Measurements from ENCODE around the gene LMBR1. TPM values are rescaled to one million over a fixed set of nuclear protein-coding genes. Genes with fewer than 3 reads are reported as not detected.

The LMBR1 gene
- total and polyA plus RNA-seq, 2 donors (not counting 1 experiment from before 2014, with no cell fraction given) = 19.7 to 85.2 TPM

- no peak overlapping the region for H3K4me3 Mint-ChIP-seq
- no peak overlapping the region for H3K4me2 ChIP-seq (replicated peaks; ENCODE audit: low read depth, low read length, poor library complexity, severe bottlenecking)
- ChIA-PET CTCF (no interaction called here), POLR2A (no interaction called here)
- H3K9me3 Mint-ChIP-seq (ENCODE audit: insufficient read depth) = peaks cover 5% of the 10 kb centered on the region
- no peak overlapping the region for H2AFZ ChIP-seq (ENCODE audit: insufficient read depth, low read depth, low read length, poor library complexity, severe bottlenecking)
- 100% methylated on average over 3 of the region's 5 CpGs for WGBS (ENCODE audit: insufficient coverage)
- no peaks in the 10 kb centered on the region for H4K20me1 ChIP-seq (ENCODE audit: control insufficient read depth, insufficient read depth, low read length, poor library complexity, severe bottlenecking)
- no peak overlapping the region for H3K27ac Mint-ChIP-seq
- no peaks in the 10 kb centered on the region for H3K27me3 Mint-ChIP-seq
- H3K79me2 ChIP-seq (ENCODE audit: control insufficient read depth, insufficient read depth, low read length) = no peaks in the 10 kb centered on the region
- no peak overlapping the region for H3K4me3 ChIP-seq (ENCODE audit: control extremely low read depth in 1 of 5, extremely low read depth in 1 of 5, insufficient read depth in 1 of 5, low read depth in 2 of 5, low read length in 4 of 5)
- H3K4me1 ChIP-seq (ENCODE audit: control insufficient read depth in 2 of 2, insufficient read depth in 2 of 2, low read length in 2 of 2) = no peaks in the 10 kb centered on the region
- DNase-seq = no peak
- no peak for ATAC-seq (ENCODE audit: low read depth)
- no peaks in the 10 kb centered on the region for H3K27me3 ChIP-seq (replicated peaks in 1 of 4; ENCODE audit: control extremely low read depth in 1 of 4, control insufficient read depth in 3 of 4, insufficient read depth in 4 of 4, low read length in 3 of 4)
- H3K4me1 Mint-ChIP-seq = no peaks in the 10 kb centered on the region
- H3K36me3 ChIP-seq (replicated peaks in 1 of 2; ENCODE audit: control extremely low read depth in 1 of 2, control insufficient read depth in 1 of 2, extremely low read depth in 1 of 2, insufficient read depth in 2 of 2, low read length in 1 of 2) = peaks cover 0 to 14% of the 10 kb centered on the region in 2 experiments
- no peak overlapping the region for H3K27ac ChIP-seq (ENCODE audit: low read length in 2 of 2)
- no peak overlapping the region for H3K9ac ChIP-seq (ENCODE audit: low read length)
- no peaks in the 10 kb centered on the region for H3K9me3 ChIP-seq (ENCODE audit: control extremely low read depth in 1 of 3, control insufficient read depth in 2 of 3, insufficient read depth in 1 of 3, low read length in 2 of 3)
- TF ChIP-seq CTCF (IDR thresholded peaks at IDR 0.05) (no peak), EZH2 (IDR thresholded peaks at IDR 0.05; ENCODE audit: borderline replicate concordance, insufficient read depth, low read depth, low read length, poor library complexity, severe bottlenecking) (no peak)
- intact Hi-C loops (cut with micrococcal nuclease) = no loop called here
Observed at GRCh38 chr7:156739596-156739995, 153.4 kb downstream of the LMBR1 start.

DNA sequence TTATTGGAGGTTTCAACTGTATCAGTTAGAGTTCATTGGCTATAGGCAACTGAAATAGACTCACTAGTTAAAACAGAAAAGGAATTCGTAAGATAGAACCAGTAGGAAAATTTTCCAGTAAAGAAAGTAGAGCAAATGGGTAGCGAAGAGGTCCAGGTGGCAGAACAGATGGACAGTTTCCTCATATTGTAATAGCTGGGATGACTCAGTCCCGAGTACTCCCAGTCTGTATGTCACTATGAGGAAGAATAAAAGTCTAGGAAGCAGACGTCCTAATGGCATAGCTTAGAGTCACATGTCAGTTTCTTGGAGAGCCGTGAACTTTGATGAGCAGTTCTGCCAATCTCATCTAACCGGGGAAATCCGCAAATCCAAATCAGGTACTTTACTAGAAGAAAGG, 157.1 kb downstream of the LMBR1 start:
- no peak overlapping the region for H3K4me3 Mint-ChIP-seq
- peaks cover 0 to 11% (median 0%) of the 10 kb centered on the region in 3 donors for H3K9me3 ChIP-seq (ENCODE audit: control extremely low read depth in 1 of 3, control insufficient read depth in 2 of 3, insufficient read depth in 1 of 3, low read length in 2 of 3)
- no peak for DNase-seq
- H3K9ac ChIP-seq (ENCODE audit: low read length) = no peak overlapping the region
- no peaks in the 10 kb centered on the region for H3K27me3 Mint-ChIP-seq
- H3K4me2 ChIP-seq (replicated peaks; ENCODE audit: low read depth, low read length, poor library complexity, severe bottlenecking) = no peak overlapping the region
- no peak for TF ChIP-seq CTCF (IDR thresholded peaks at IDR 0.05)
- H3K4me3 ChIP-seq (ENCODE audit: control extremely low read depth in 1 of 5, extremely low read depth in 1 of 5, insufficient read depth in 1 of 5, low read depth in 2 of 5, low read length in 4 of 5) = no peak overlapping the region
- no peak for ATAC-seq (ENCODE audit: low read depth)
- no peaks in the 10 kb centered on the region for H3K27me3 ChIP-seq (replicated peaks in 1 of 4; ENCODE audit: control extremely low read depth in 1 of 4, control insufficient read depth in 3 of 4, insufficient read depth in 4 of 4, low read length in 3 of 4)
- ChIA-PET POLR2A (no interaction called here), CTCF (no interaction called here)
- no peak overlapping the region for H3K27ac Mint-ChIP-seq
- 100% methylated on average over 3 of the region's 7 CpGs for WGBS (ENCODE audit: insufficient coverage)
- no peaks in the 10 kb centered on the region for H3K4me1 ChIP-seq (ENCODE audit: control insufficient read depth in 2 of 2, insufficient read depth in 2 of 2, low read length in 2 of 2)
- no peaks in the 10 kb centered on the region for H4K20me1 ChIP-seq (ENCODE audit: control insufficient read depth, insufficient read depth, low read length, poor library complexity, severe bottlenecking)
- peaks cover 0 to 24% of the 10 kb centered on the region in 2 experiments for H3K36me3 ChIP-seq (replicated peaks in 1 of 2; ENCODE audit: control extremely low read depth in 1 of 2, control insufficient read depth in 1 of 2, extremely low read depth in 1 of 2, insufficient read depth in 2 of 2, low read length in 1 of 2)
- no peaks in the 10 kb centered on the region for H3K4me1 Mint-ChIP-seq
- H3K79me2 ChIP-seq (ENCODE audit: control insufficient read depth, insufficient read depth, low read length) = no peaks in the 10 kb centered on the region
- intact Hi-C loops (cut with micrococcal nuclease) = no loop called here
- H3K27ac ChIP-seq (ENCODE audit: low read length in 2 of 2) = no peak overlapping the region
- peaks cover 11% of the 10 kb centered on the region for H3K9me3 Mint-ChIP-seq (ENCODE audit: insufficient read depth)
- H2AFZ ChIP-seq (ENCODE audit: insufficient read depth, low read depth, low read length, poor library complexity, severe bottlenecking) = no peak overlapping the region
